SKM-1 treated with dmso at 0.1 percent for 144 hours (cell line): Measurements from ENCODE around the gene TGM5.
"Not testable (repeated sequence)": the region's sequence is repeated elsewhere in the genome, so short reads cannot be mapped to it uniquely, and the experiment has no call there.

Experiments used
- DNase-seq: peaks from one replicate; lab custom pipeline; 2025; ENCODE audit not compliant: unreplicated experiment; lab: John Stamatoyannopoulos, UW

TGM5 gene

DNA sequence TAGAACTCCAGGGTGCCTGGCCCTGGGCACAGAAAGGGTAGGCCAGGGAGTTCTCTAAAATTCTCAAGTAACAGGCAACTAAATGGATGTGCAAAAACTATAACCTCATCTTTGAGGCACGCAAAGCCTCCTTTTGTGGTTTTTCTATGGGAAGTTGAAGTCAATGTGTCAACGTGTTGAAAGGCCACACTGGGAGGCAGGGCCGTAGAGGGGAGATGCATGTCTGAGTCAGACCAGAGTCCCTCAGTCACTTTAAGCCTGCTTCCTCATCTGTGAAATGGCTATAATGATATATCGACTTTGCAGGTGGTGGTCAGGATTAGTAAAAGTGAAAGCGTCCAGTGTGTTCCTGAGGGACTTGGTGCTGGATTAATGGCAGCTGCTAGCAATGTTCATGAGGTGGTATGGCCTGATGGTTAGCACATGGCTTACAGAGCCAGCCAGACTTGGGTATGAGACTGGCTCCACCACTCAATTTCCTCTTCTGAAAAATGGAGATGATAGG lies 17.0 kb downstream of the TGM5 start:
- DNase-seq, result peak; percentile 97

DNA sequence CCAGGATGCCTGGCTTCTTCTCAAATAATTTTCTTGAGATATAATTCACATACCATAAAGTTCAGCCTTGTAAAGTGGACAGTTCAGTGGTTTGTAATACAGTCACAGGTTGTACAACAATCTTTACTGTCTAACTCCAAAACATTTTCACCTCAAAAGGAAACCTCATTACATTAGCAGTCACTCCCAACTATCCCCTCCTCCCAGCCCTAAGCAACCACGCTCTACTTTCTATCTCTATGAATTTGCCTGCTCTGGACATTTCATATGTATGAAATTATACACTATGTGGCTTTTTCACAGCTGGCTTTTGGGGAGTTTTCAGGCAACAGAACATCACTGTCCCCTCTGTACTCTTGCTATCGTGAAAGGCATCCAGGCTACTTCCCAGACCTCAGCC lies 17.5 kb downstream of the TGM5 start:
- DNase-seq, result no peak

DNA sequence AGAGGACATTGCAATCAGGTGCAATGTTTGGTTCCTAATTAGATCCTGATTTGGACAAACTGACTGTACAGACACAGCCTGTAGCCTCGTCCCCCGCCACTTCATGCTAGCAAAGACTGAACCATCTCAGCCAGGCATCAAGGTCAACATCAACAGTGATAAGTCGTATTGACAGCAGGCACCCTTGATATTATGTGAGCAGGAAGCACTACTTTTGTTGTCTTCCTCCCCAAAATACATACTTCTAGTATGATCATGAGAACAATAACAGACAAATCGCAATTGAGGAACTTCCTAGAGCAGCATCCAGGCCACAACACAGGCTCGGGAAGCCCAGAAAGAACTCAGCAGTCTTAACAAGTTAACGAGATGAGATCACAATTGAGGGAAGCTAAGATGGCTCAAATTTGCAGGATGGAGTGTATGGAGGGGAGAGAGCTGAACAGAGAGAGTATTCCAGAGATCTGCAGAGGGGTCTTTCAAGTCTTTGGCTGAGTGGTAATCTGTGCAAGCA lies 20.4 kb downstream of the TGM5 start:
- DNase-seq, result no peak

DNA sequence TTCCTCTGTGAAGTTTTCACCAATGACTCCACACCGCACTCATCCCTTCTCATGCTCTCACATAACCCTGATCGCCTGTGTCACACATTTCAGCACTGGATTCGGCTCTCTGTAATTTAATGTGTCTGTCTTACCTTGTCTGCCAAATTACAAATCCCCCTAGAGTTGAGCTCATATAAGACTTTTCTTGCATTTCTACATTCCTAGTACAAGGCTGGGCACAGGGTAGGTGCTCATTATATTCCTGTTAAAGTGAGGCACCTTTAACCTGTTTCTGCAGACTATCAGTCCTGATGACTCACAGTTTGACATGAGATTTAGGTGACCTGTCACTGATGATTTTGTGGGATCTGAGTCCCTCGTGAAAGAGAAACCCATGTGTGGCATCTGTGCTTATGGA lies 22.6 kb downstream of the TGM5 start:
- no peak for DNase-seq

DNA sequence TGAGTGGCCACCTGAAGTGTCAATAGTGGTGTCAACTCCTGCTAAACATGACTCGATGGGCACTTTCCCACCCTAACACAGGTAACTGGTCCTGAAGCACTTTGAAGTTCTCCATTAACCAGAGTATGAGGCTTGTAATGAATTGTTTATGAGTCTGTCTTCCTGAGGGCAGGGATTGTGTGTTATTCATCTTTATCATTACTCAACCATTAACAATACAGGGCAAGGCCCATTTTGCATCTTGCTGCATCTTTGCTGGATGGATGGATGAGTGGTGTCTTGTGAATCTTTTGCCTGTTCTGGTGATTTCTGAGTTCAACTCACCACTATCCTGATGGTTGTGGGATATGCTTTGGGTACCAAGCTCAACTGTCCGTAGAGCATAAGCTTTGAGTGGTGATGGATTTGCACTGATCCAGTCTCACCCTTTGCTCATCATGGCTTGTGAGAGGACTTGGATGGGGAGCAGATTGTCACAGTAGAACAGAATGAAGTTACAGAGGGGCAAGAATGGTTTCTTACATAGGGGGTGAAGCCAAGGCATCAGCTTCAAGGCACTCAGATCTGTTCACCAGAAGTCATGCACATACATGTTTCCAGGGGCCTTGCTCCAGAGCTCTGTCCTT lies 23.6 kb downstream of the TGM5 start:
- no peak for DNase-seq

DNA sequence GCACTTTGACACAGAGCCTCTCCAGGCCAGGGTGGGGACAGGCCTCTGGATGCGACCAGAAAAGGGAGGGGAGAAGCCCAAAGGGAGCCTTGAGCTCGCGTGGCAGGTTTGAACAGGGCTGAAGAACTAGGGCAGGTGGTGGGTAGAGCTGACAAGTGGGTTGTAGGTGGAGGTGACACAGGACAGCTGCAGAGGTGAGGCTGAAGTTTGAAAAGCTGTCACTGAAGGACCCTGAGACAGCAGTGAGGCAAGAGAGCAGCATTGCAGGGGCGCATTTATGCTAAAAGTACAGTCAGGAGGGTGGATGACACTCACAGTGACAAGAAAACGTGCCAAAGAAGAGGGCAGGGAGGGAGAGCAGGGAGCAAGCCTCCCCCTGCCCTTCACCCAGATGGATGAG lies 24.1 kb downstream of the TGM5 start:
- DNase-seq, result no peak

DNA sequence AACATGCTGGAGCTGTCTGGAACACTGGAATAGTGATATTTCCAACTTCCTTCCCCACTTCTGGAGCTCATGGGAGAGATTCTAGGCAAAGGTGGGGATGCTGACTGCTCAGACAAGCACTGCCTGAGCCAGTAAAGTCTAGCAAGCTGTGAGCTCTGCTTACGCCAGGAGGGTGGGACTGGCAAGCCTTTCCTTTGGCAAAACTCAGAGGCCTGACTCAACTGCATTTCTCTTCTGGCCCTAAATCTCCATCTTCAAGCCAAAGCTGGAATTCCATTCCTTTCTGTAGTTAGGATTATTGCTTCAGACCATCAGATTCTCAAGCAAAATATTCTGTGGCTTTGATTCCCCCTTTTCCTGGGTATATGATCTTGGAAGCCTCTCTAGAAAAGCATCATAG lies 25.6 kb downstream of the TGM5 start:
- DNase-seq, result no peak

DNA sequence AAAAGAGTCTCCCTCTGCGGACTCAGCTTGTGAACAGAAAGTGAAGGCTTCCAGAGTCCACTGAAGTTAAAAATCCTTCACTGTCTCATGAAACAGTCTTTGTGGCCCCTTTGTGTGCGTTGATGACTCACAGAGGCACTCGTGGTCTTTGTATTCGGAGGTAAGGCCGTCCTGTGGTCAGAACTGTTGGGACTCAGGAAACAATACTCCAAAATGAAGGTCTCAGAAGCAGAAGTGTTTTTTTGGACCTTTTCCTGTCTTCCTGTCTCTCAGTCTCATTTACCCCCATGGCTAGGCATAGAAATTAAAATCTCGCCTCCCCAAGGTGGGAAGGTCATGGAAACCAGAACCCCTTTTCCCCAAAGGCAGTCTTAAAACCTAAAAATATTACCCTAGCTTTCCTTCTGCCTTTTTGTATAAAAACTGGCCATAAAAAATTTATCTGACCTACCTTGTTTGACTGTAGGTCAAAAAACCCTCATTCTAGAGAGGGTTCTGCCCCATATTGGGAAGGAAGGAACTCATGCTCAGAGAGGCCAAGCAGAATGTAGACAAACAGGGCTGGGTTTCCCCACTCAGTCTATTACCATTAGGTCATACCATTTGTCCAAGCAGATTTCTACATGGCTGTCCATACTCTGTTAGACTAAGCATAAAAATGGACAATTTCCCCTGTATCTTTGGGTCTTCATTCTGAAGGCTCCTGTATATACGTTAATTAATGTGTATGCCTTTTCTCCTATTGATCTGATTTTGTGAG lies 26.8 kb downstream of the TGM5 start:
- peak; percentile 75 for DNase-seq

DNA sequence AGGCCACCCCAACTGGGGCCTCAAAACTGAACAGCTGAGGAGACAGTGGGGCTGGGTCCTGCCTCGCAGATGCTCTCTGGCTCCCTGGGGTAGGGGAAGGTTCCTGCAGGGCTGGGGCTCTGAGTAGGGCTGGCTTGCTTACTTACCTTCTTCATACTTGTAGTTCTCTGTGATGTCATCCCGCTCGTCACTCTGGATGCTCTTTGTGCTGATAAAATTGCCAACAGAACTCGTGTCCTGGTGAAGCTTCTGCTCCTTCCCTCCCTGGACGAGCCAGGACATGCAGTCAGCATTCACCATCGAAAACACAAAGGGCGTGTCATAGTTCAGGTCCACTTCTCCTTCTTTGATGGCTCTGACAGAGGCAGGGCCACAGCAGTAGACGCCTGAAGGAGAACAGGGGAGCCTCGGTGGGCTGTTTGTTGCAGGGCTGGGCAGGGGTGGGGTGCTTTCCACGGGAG lies 28.0 kb downstream of the TGM5 start:
- peak; percentile 29 for DNase-seq

DNA sequence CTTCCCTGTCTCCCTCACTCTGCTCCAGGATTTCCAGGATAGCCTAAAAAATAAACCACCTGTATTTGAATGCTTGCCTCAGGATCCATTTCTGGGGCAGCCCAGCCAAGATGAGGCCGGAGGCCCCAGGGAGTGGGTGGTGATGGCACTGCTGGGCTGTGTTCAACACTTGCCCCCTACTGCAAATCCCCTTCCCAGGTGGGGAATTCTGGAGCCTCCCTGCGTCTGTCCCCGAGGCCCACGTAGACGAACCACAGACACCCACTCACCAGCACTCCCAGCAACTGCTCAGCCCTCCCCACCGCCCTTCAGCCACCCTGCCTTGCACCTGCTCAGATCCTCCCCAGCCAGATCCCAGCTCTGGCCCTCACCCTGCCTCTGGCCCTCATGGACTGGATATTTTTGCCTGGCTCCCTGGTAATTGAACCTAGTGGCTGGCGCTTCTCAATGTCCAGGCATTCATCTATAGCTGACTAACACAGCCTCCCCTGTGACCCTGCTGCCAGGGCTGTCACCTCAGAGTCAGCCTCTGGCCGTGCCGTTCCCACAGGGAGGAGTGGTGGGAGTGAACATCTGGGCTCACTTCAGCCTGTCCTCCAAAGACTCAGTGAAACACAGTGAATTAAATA lies 28.8 kb downstream of the TGM5 start:
- DNase-seq, result no peak

DNA sequence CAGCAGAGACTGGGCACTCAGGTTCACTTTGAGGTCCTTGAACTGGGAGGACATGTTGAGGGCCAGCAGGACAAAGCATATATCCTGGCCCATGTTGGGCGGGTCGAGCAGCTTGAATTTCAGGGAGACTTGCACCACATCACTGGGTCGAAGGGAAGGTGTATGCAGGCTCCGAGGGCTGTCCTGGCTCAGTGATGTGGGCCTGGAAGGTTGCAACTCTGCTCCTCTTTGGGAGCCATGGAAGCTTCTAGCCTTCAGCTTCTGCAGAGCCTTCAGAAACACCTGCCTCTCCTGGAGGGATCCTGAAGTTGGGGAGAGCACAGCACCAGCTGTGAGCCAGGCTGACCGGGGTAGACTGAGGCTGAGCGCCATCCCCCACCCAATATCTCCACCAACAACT lies 31.2 kb downstream of the TGM5 start:
- DNase-seq, result no peak

DNA sequence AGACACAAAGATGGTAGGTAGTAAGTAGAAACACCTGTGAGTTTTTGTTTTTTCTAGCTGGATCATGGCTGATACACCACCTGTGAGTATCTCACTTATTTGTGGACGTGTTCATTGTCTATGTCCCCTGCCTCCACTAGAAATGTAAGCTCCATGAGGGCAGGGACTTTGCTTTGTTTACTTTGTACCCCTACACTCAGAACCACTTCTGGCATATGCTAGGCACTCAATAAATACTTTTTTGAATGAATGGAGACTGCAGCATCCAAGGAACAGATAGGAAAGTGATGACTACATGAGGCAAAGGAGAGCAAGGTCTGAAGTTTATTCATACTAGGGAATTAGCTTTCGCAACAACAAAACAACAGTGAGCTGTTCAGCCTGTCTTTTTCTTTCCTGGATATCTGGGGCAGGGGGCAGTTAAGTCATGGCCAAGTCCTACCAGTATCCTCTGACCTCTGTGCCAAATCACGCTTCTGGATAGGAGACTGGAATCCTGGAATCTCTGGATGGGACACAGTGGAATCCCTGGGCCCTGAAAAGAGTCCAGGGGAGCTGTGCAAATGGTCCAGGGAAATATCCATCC lies 34.3 kb downstream of the TGM5 start:
- no peak for DNase-seq

DNA sequence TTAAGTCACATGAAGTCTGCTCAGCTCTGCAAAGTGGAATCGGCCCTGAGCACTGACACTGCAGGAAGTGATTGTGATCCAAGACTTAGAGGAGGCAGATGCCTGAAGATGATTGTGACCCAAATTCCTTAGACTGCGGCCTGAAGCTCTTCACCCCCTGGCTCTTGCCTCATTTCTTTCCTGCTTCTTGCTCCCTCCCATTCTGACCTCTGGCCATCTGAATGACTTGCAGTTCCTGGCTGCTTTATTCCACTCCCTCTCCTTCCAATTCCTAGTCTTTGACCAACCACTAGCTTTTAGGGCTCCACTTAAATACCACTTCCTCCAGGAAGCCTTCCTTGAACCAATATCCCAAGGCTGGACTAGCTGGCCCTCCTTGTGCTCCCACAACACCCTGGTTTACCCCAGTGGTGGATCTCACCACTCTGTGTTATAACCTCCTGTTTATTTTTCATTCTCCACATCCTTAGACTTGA lies 36.0 kb downstream of the TGM5 start:
- no peak for DNase-seq

DNA sequence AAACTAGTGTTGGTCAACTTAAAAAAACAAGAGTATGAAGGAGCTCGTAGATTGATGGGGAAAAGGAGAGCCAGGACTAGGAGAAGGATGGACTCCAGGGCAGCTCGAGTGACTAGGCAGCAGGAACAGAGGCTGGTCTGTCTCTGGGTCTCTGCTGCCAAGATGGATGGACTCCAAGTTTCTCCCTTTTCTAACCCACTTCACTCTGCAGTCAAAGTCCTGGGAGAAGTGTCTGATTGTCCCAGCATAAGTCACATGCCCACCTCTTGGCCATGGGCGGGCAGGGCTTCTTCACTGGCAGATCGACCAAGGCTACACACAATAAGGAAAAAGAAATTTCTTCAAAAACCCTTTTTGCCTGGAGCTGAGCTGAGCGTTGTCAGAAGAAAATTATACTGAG lies 36.8 kb downstream of the TGM5 start:
- DNase-seq, result no peak

DNA sequence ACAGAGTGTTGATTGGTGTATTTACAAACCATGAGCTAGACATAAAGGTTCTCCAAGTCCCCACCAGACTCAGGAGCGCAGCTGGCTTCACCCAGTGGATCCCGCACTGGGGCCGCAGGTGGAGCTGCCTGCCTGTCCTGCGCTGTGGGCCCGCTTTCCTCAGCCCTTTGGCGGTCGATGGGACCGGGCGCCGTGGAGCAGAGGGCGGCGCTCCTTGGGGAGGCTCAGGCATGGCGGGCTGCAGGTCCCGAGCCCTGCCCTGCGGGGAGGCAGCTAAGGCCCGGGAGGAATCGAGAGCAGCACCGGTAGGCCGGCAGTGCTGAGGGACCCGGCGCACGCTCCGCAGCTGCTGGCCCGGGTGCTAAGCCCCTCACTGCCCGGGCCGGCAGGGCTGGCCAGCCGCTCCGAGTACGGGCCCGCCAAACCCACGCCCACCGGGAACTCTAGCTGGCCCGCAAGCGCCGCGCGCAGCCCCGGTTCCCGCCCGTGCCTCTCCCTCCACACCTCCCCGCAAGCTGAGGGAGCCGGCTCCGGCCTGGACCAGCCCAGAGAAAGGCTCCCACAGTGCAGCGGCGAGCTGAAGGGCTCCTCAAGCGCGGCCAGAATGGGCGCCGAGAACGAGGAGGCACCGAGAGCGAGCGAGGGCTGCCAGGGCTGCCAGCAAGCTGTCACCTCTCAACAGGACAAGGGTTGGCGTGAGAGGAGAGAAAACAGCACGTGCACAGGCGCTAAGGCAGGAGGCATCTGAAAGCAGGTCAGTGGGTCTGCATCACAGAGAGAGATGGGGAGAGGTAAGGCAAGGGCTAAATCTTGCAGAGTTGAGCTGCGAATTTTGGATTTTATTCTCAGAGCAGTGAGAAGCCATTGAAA lies 40.1 kb downstream of the TGM5 start:
- DNase-seq, result no peak

DNA sequence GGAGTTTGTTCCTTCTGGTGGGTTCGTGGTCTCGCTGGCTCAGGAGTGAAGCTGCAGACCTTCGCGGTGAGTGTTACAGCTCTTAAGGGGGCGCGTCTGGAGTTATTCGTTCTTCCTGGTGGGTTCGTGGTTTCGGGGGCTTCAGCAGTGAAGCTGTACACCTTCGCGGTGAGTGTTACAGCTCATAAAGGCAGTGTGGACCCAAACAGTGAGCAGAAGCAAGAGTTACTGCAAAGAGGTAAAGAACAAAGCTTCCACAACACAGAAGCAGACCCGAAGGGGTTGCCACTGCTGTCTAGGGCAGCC lies 40.8 kb downstream of the TGM5 start:
- not testable (repeated sequence) for DNase-seq

DNA sequence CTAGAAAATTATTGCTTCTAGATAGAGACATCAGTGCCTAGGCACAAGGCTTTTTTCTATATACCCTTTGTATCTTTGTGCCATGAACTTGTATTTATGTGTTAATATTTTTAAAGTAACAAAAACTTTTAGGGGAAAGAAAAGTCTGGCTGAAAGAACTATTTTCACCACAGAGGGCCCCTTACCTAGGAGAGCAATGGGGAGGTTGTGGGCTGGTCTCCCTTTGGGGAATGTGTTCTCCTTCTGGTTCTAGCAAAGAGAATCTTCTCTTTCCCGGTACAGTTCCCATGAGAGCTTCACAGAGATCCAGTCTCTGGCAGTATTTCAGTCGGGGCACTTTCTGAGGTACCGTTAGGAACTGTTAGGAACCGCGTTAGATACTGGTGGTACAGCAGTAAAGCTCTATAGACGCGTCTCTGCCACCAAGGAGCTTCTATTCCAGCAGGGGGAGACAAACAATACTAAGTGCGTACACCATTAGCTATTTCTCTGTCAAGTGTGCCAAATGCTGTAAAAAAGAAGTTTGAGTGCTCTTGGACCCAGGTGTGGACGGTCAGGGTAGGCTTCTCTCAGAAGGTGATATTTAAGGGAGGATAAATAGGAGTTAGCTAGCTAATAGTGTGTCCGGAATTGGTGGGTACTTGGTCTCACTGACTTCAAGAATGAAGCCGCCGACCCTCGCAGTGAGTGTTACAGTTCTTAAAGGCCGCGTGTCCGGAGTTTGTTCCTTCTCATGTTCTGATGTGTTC lies 41.4 kb downstream of the TGM5 start:
- peak; percentile 74 for DNase-seq

DNA sequence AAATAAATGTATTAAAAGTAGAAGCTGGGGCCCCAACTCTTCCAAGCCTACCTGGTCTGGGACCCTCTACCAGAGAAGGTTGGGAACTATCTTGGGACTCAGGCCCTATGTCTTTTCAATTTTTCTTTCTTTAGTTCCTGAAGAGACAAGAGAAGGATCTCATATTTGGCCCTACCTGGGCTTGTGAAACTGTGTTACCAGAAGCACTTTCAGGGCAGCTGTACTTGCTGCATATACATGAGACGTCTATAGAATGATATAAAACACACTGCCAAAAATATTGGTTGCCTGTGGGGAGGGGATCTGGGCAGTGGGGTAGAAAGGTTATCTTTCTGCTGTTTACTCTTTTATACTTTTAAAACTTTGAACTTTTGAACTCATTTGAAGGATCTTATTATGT lies 45.3 kb downstream of the TGM5 start:
- no peak for DNase-seq

DNA sequence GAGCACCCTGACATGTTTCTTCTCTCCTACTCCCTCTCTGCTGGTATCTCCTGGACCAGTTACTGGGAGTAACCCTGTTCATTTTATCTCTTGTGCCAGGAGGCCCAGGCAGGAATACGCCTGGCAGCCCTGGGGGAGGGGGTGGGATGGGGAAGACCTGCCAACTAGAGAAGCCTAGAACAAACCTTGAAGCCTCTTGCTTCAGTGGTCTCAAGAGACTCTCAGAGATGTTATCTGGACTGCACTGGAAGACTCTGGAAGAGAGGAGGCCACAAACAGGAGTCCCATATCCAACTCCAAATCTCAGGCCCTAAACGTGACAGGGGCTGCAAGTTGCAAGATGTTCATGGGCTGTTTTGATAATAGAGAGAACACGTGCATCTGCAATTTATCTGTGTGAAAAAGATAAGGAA lies 45.7 kb downstream of the TGM5 start, which contains the start of gene EPB42:
Gene EPB42, minus strand, starts transcription at position 28 of the 413 bp plus-strand sequence. CDS start 193 bp downstream, outside the sequence.
- no peak for DNase-seq
